Dendritic cell treated with granulocyte-macrophage colony-stimulating factor and Interleukin-4, amounts not matched to agents 40 ng/mL and 50 ng/mL, for 4 days (primary cell): ENCODE results near the gene GDPD1.
"Not testable (repeated sequence)": the region's sequence is repeated elsewhere in the genome, so short reads cannot be mapped to it uniquely, and the experiment has no call there.

Experiments used
- H3K27ac Mint-ChIP-seq: one replicate; pipeline ENCODE4 v1.8.0; 2022; ENCODE audit warnings: mild to moderate bottlenecking, mixed read lengths
- H3K27me3 Mint-ChIP-seq: one replicate; pipeline ENCODE4 v1.8.0; 2022; ENCODE audit warnings: mild to moderate bottlenecking, mixed read lengths
- H3K36me3 Mint-ChIP-seq: one replicate; pipeline ENCODE4 v1.8.0; 2022; ENCODE audit warnings: low read depth, mixed read lengths
- H3K4me1 Mint-ChIP-seq: one replicate; pipeline ENCODE4 v1.8.0; 2022; ENCODE audit warnings: low read depth, mixed read lengths
- H3K4me3 Mint-ChIP-seq: one replicate; pipeline ENCODE4 v1.8.0; 2022; ENCODE audit warnings: mild to moderate bottlenecking, moderate library complexity, mixed read lengths
- H3K9me3 Mint-ChIP-seq: one replicate; pipeline ENCODE4 v1.8.0; 2022; ENCODE audit warnings: mixed read lengths
- intact Hi-C: fragments of 100-400 bp; cut with micrococcal nuclease; formaldehyde crosslinking; loops from one replicate; pipeline ENCODE4 v1.15.0; 2022

GDPD1 gene

GRCh38 chr17:59220328-59221158 lies at the start of gene GDPD1:
GDPD1 (plus strand) TSS chr17:59220511; CDS start chr17:59220610, 99 bp downstream.
- no peaks in the 10 kb centered on the region for H3K9me3 Mint-ChIP-seq
- H3K27ac Mint-ChIP-seq: peak within 1 kb of the TSS; percentile 82
- H3K4me3 Mint-ChIP-seq: peak within 1 kb of the TSS; percentile 97
- intact Hi-C loops: loop anchor here (2.0 kb wide), 2 partner anchors 90 to 220 kb away; no protein-coding TSS in a partner anchor
- H3K27me3 Mint-ChIP-seq: peaks cover 3% of the 10 kb centered on the region
- peaks cover 9% of the 10 kb centered on the region for H3K36me3 Mint-ChIP-seq
- peaks cover 10% of the 10 kb centered on the region for H3K4me1 Mint-ChIP-seq

- Mint-ChIP-seq H3K4me3 (no peak overlapping the region), H3K36me3 (peaks cover 41% of the 10 kb centered on the region), H3K9me3 (no peaks in the 10 kb centered on the region), H3K27me3 (no peaks in the 10 kb centered on the region), H3K4me1 (no peaks in the 10 kb centered on the region), H3K27ac (no peak overlapping the region)
- intact Hi-C loops: no loop called here
Measured at GRCh38 chr17:59172436-59173004, 47.8 kb upstream of the GDPD1 start.

GRCh38 chr17:59174671-59175070 lies 45.6 kb upstream of the GDPD1 start:
- Mint-ChIP-seq H3K27me3 (no peaks in the 10 kb centered on the region), H3K4me1 (no peaks in the 10 kb centered on the region), H3K27ac (no peak overlapping the region), H3K4me3 (no peak overlapping the region), H3K36me3 (peaks cover 45% of the 10 kb centered on the region), H3K9me3 (no peaks in the 10 kb centered on the region)
- intact Hi-C loops: no loop called here

- Mint-ChIP-seq H3K4me3 (no peak overlapping the region), H3K27ac (no peak overlapping the region), H3K9me3 (no peaks in the 10 kb centered on the region), H3K36me3 (peaks cover 49% of the 10 kb centered on the region), H3K27me3 (no peaks in the 10 kb centered on the region), H3K4me1 (no peaks in the 10 kb centered on the region)
- intact Hi-C loops: no loop called here
Measured at GRCh38 chr17:59175076-59175475, 45.2 kb upstream of the GDPD1 start.

GRCh38 chr17:59178266-59178985 lies 41.9 kb upstream of the GDPD1 start:
- no peaks in the 10 kb centered on the region for H3K9me3 Mint-ChIP-seq
- H3K27ac Mint-ChIP-seq: no peak overlapping the region
- intact Hi-C loops: no loop called here
- H3K4me3 Mint-ChIP-seq: no peak overlapping the region
- H3K36me3 Mint-ChIP-seq: peaks cover 50% of the 10 kb centered on the region
- H3K27me3 Mint-ChIP-seq: no peaks in the 10 kb centered on the region
- H3K4me1 Mint-ChIP-seq: no peaks in the 10 kb centered on the region

- intact Hi-C loops, H3K27me3 Mint-ChIP-seq, H3K4me1 Mint-ChIP-seq, H3K9me3 Mint-ChIP-seq, H3K27ac Mint-ChIP-seq, H3K4me3 Mint-ChIP-seq: not testable (repeated sequence)
- H3K36me3 Mint-ChIP-seq: peaks cover 39% of the 10 kb centered on the region
Measured at GRCh38 chr17:59179601-59180000, 40.7 kb upstream of the GDPD1 start.

GRCh38 chr17:59180626-59181025 lies 39.7 kb upstream of the GDPD1 start:
- intact Hi-C loops: no loop called here
- peaks cover 42% of the 10 kb centered on the region for H3K36me3 Mint-ChIP-seq
- H3K27me3 Mint-ChIP-seq: no peaks in the 10 kb centered on the region
- no peak overlapping the region for H3K4me3 Mint-ChIP-seq
- H3K27ac Mint-ChIP-seq: no peak overlapping the region
- no peaks in the 10 kb centered on the region for H3K9me3 Mint-ChIP-seq
- H3K4me1 Mint-ChIP-seq: no peaks in the 10 kb centered on the region

GRCh38 chr17:59181481-59181880 lies 38.8 kb upstream of the GDPD1 start:
- no peaks in the 10 kb centered on the region for H3K27me3 Mint-ChIP-seq
- H3K4me3 Mint-ChIP-seq: no peak overlapping the region
- intact Hi-C loops: no loop called here
- no peaks in the 10 kb centered on the region for H3K4me1 Mint-ChIP-seq
- no peak overlapping the region for H3K27ac Mint-ChIP-seq
- peaks cover 47% of the 10 kb centered on the region for H3K36me3 Mint-ChIP-seq
- no peaks in the 10 kb centered on the region for H3K9me3 Mint-ChIP-seq

GRCh38 chr17:59185997-59186396 lies 34.3 kb upstream of the GDPD1 start:
- H3K36me3 Mint-ChIP-seq: peaks cover 52% of the 10 kb centered on the region
- no peaks in the 10 kb centered on the region for H3K27me3 Mint-ChIP-seq
- no peaks in the 10 kb centered on the region for H3K9me3 Mint-ChIP-seq
- intact Hi-C loops: no loop called here
- H3K4me1 Mint-ChIP-seq: no peaks in the 10 kb centered on the region
- H3K27ac Mint-ChIP-seq: no peak overlapping the region
- H3K4me3 Mint-ChIP-seq: no peak overlapping the region

GRCh38 chr17:59186850-59187249 lies 33.5 kb upstream of the GDPD1 start:
- Mint-ChIP-seq H3K36me3 (peaks cover 51% of the 10 kb centered on the region), H3K4me1 (no peaks in the 10 kb centered on the region), H3K4me3 (no peak overlapping the region), H3K9me3 (no peaks in the 10 kb centered on the region), H3K27ac (no peak overlapping the region), H3K27me3 (no peaks in the 10 kb centered on the region)
- intact Hi-C loops: no loop called here

GRCh38 chr17:59190806-59191205 lies 29.5 kb upstream of the GDPD1 start:
- H3K27ac Mint-ChIP-seq: no peak overlapping the region
- intact Hi-C loops: no loop called here
- no peaks in the 10 kb centered on the region for H3K4me1 Mint-ChIP-seq
- no peak overlapping the region for H3K4me3 Mint-ChIP-seq
- H3K36me3 Mint-ChIP-seq: peaks cover 52% of the 10 kb centered on the region
- H3K9me3 Mint-ChIP-seq: no peaks in the 10 kb centered on the region
- H3K27me3 Mint-ChIP-seq: no peaks in the 10 kb centered on the region

GRCh38 chr17:59193336-59193862 lies 26.9 kb upstream of the GDPD1 start:
- H3K36me3 Mint-ChIP-seq: peaks cover 34% of the 10 kb centered on the region
- no peak overlapping the region for H3K4me3 Mint-ChIP-seq
- intact Hi-C loops: no loop called here
- no peaks in the 10 kb centered on the region for H3K27me3 Mint-ChIP-seq
- no peak overlapping the region for H3K27ac Mint-ChIP-seq
- H3K9me3 Mint-ChIP-seq: no peaks in the 10 kb centered on the region
- no peaks in the 10 kb centered on the region for H3K4me1 Mint-ChIP-seq

- intact Hi-C loops: no loop called here
Measured at GRCh38 chr17:59199398-59199797, 20.9 kb upstream of the GDPD1 start.

GRCh38 chr17:59202320-59202719 lies 18.0 kb upstream of the GDPD1 start:
- H3K4me3 Mint-ChIP-seq: no peak overlapping the region
- no peaks in the 10 kb centered on the region for H3K9me3 Mint-ChIP-seq
- intact Hi-C loops: no loop called here
- H3K36me3 Mint-ChIP-seq: peaks cover 18% of the 10 kb centered on the region
- H3K27ac Mint-ChIP-seq: no peak overlapping the region
- H3K27me3 Mint-ChIP-seq: no peaks in the 10 kb centered on the region
- H3K4me1 Mint-ChIP-seq: no peaks in the 10 kb centered on the region

More at GRCh38 chr17:59199398-59199797, 20.9 kb upstream of the GDPD1 start:
- peaks cover 22% of the 10 kb centered on the region for H3K36me3 Mint-ChIP-seq
- H3K4me3 Mint-ChIP-seq: no peak overlapping the region
- no peaks in the 10 kb centered on the region for H3K27me3 Mint-ChIP-seq
- H3K27ac Mint-ChIP-seq: no peak overlapping the region
- H3K4me1 Mint-ChIP-seq: no peaks in the 10 kb centered on the region
- no peaks in the 10 kb centered on the region for H3K9me3 Mint-ChIP-seq
